Retinal pigment epithelial cell (primary cell): Measurements from ENCODE around the gene RIMS1.

Source experiments
- DNase-seq: peaks from one replicate; pipeline ENCODE4 v3.0.0-alpha.2; 2010; ENCODE audit warnings: low read depth
- H3K4me3 ChIP-seq: 2 replicates; pipeline ENCODE4 v1.5.1; 2011; ENCODE audit warnings: mild to moderate bottlenecking, low read length, control low read depth, moderate library complexity
- CTCF ChIP-seq: conservative IDR thresholded peaks from 2 replicates; pipeline ENCODE4 v1.5.1; 2011; ENCODE audit warnings: low read depth, low read length, control low read depth, inconsistent platforms

RIMS1 gene

GRCh38 chr6:72250664-72251063 is 364.3 kb downstream of the RIMS1 start:
- no peak for TF ChIP-seq CTCF
- H3K4me3 ChIP-seq, result no peak overlapping the region
- DNase-seq, result no peak

DNA sequence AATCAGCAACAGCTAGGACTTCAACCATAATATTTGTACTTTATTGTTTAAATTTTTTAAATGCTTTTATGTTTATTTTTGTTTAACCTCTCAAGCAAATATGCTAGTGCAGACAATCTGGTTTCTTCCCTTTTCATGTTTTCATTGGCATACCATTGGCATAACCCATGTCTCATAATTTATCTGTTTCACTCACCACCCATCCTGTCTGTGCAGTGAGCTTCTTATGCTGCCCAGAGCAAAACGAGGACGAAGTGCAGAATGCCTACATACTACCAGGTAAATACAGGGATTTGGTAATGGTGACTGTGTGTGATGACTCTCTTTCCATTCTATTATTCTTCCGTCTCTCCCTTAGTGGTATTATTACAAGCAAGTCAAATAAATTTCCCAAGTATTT is 374.1 kb downstream of the RIMS1 start:
- H3K4me3 ChIP-seq, result no peak overlapping the region
- no peak for DNase-seq
- TF ChIP-seq CTCF, result no peak

GRCh38 chr6:72261554-72261953 is 375.2 kb downstream of the RIMS1 start:
- no peak overlapping the region for H3K4me3 ChIP-seq
- DNase-seq, result no peak
- TF ChIP-seq CTCF, result no peak

GRCh38 chr6:72262254-72262653 is 375.9 kb downstream of the RIMS1 start:
- no peak for TF ChIP-seq CTCF
- H3K4me3 ChIP-seq, result no peak overlapping the region
- DNase-seq, result no peak

DNA sequence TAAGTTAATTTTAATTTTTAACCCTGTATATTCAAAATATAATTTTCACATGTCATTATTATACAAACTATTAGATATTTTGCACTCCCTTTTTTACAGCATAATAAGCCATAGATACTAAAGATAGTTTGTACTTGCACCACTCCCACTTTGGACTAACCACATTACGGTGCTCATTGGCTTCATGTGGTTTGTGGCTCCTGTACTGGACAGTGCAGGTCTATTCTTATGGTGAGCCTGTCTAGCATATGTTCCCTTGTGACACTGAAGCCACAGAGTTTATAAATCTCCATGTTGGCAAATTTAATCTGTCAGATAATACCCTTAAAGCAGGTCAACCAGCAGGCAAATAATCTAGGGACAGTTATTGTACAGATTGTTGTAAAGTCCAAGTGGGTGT is 381.1 kb downstream of the RIMS1 start:
- TF ChIP-seq CTCF, result no peak
- DNase-seq, result no peak
- H3K4me3 ChIP-seq, result no peak overlapping the region

GRCh38 chr6:72271531-72271930 is 385.2 kb downstream of the RIMS1 start:
- no peak for TF ChIP-seq CTCF
- DNase-seq, result no peak
- H3K4me3 ChIP-seq, result no peak overlapping the region

GRCh38 chr6:72272958-72273357 is 386.6 kb downstream of the RIMS1 start:
- H3K4me3 ChIP-seq, result no peak overlapping the region
- peak; percentile 2 for DNase-seq
- TF ChIP-seq CTCF, result no peak
